Measurements from ENCODE around the gene OR51B5.
"Not testable (repeated sequence)": the region's sequence is repeated elsewhere in the genome, so short reads cannot be mapped to it uniquely, and the experiment has no call there.

The OR51B5 gene

GRCh38 chr11:5368502-5369043 lies 25.2 kb upstream of the OR51B5 start:
- Histone ChIP-seq H3K27me3 (ENCODE audit: low read length) (no peaks in the 10 kb centered on the region), H3F3A (ENCODE audit: insufficient read depth) (no peaks in the 10 kb centered on the region), H3K9ac (ENCODE audit: low read length) (no peak overlapping the region), H3K9me3 (ENCODE audit: insufficient read depth, low read length) (no peaks in the 10 kb centered on the region), H3K27ac (ENCODE audit: low read depth, low read length) (no peak overlapping the region), H3K36me3 (ENCODE audit: low read length) (no peaks in the 10 kb centered on the region), H3K4me3 (ENCODE audit: insufficient read depth, low read length, poor library complexity, severe bottlenecking) (no peak overlapping the region), H2AFZ (ENCODE audit: low read depth, low read length, severe bottlenecking) (no peak overlapping the region), H3K9me2 (replicated peaks; ENCODE audit: insufficient read depth, low read length) (no peaks in the 10 kb centered on the region), H3K4me2 (ENCODE audit: low read depth, low read length, poor library complexity, severe bottlenecking) (no peak overlapping the region), H3K79me2 (ENCODE audit: insufficient read depth, low read length) (no peaks in the 10 kb centered on the region), H4K20me1 (ENCODE audit: low read depth, low read length) (no peaks in the 10 kb centered on the region)
- TF ChIP-seq EZH2phosphoT487 (conservative IDR thresholded peaks at IDR 0.05; ENCODE audit: low read length) (no peak), CTCF (IDR thresholded peaks at IDR 0.05; ENCODE audit: insufficient read depth, low read length, poor library complexity, severe bottlenecking) (no peak)

GRCh38 chr11:5367448-5368074 lies 24.2 kb upstream of the OR51B5 start:
- Histone ChIP-seq H3K9me3 (ENCODE audit: insufficient read depth, low read length) (no peaks in the 10 kb centered on the region), H3K4me3 (ENCODE audit: insufficient read depth, low read length, poor library complexity, severe bottlenecking) (no peak overlapping the region), H4K20me1 (ENCODE audit: low read depth, low read length) (no peaks in the 10 kb centered on the region), H3K79me2 (ENCODE audit: insufficient read depth, low read length) (no peaks in the 10 kb centered on the region), H3K36me3 (ENCODE audit: low read length) (no peaks in the 10 kb centered on the region), H2AFZ (ENCODE audit: low read depth, low read length, severe bottlenecking) (no peak overlapping the region), H3K9me2 (replicated peaks; ENCODE audit: insufficient read depth, low read length) (no peaks in the 10 kb centered on the region), H3K4me2 (ENCODE audit: low read depth, low read length, poor library complexity, severe bottlenecking) (no peak overlapping the region), H3K27me3 (ENCODE audit: low read length) (no peaks in the 10 kb centered on the region), H3K27ac (ENCODE audit: low read depth, low read length) (no peak overlapping the region), H3K9ac (ENCODE audit: low read length) (no peak overlapping the region), H3F3A (ENCODE audit: insufficient read depth) (no peaks in the 10 kb centered on the region)
- TF ChIP-seq CTCF (IDR thresholded peaks at IDR 0.05; ENCODE audit: insufficient read depth, low read length, poor library complexity, severe bottlenecking) (no peak), EZH2phosphoT487 (conservative IDR thresholded peaks at IDR 0.05; ENCODE audit: low read length) (no peak)

- H3K36me3 ChIP-seq (ENCODE audit: low read length), result no peaks in the 10 kb centered on the region
- H2AFZ ChIP-seq (ENCODE audit: low read depth, low read length, severe bottlenecking), result no peak overlapping the region
- H3K79me2 ChIP-seq (ENCODE audit: insufficient read depth, low read length), result no peaks in the 10 kb centered on the region
- no peaks in the 10 kb centered on the region for H3F3A ChIP-seq (ENCODE audit: insufficient read depth)
- H3K9me3 ChIP-seq (ENCODE audit: insufficient read depth, low read length), result no peaks in the 10 kb centered on the region
- no peak overlapping the region for H3K4me2 ChIP-seq (ENCODE audit: low read depth, low read length, poor library complexity, severe bottlenecking)
- no peak for TF ChIP-seq EZH2phosphoT487 (conservative IDR thresholded peaks at IDR 0.05; ENCODE audit: low read length)
- no peak for TF ChIP-seq CTCF (IDR thresholded peaks at IDR 0.05; ENCODE audit: insufficient read depth, low read length, poor library complexity, severe bottlenecking)
- no peaks in the 10 kb centered on the region for H3K27me3 ChIP-seq (ENCODE audit: low read length)
- no peaks in the 10 kb centered on the region for H3K9me2 ChIP-seq (replicated peaks; ENCODE audit: insufficient read depth, low read length)
- H3K9ac ChIP-seq (ENCODE audit: low read length), result no peak overlapping the region
- no peak overlapping the region for H3K4me3 ChIP-seq (ENCODE audit: insufficient read depth, low read length, poor library complexity, severe bottlenecking)
- no peaks in the 10 kb centered on the region for H4K20me1 ChIP-seq (ENCODE audit: low read depth, low read length)
- no peak overlapping the region for H3K27ac ChIP-seq (ENCODE audit: low read depth, low read length)
These were observed 23.5 kb upstream of the OR51B5 start for GRCh38 chr11:5366856-5367255.

- not testable (repeated sequence) for H3K9ac ChIP-seq (ENCODE audit: low read length); H3F3A ChIP-seq (ENCODE audit: insufficient read depth); H3K36me3 ChIP-seq (ENCODE audit: low read length); H3K27ac ChIP-seq (ENCODE audit: low read depth, low read length); H3K27me3 ChIP-seq (ENCODE audit: low read length); H2AFZ ChIP-seq (ENCODE audit: low read depth, low read length, severe bottlenecking); H3K4me2 ChIP-seq (ENCODE audit: low read depth, low read length, poor library complexity, severe bottlenecking); H3K9me2 ChIP-seq (replicated peaks; ENCODE audit: insufficient read depth, low read length); H4K20me1 ChIP-seq (ENCODE audit: low read depth, low read length); H3K4me3 ChIP-seq (ENCODE audit: insufficient read depth, low read length, poor library complexity, severe bottlenecking); H3K79me2 ChIP-seq (ENCODE audit: insufficient read depth, low read length); H3K9me3 ChIP-seq (ENCODE audit: insufficient read depth, low read length)
These were observed 23.0 kb upstream of the OR51B5 start for GRCh38 chr11:5366365-5366764.

Measured in SU-DHL-6 (cell line).